OCI-LY3 (cell line): ENCODE results near the gene ZC3H13.

ENCODE experiments used
- H2AFZ ChIP-seq: fragments of 200-600, 300-600 bp; shearing (Covaris generic); 2 replicates; pipeline ENCODE4 v1.6.0; 2014; ENCODE audit warnings: antibody characterized with exemption, low read depth, low read length
- H3K27ac ChIP-seq: fragments of 200-600, 300-600 bp; sonication (generic); 2 replicates; pipeline ENCODE4 v1.5.1; 2014; ENCODE audit warnings: mild to moderate bottlenecking, low read length, moderate library complexity, mixed read lengths
- H3K27me3 ChIP-seq: fragments of 200-600, 300-600 bp; sonication (generic); 2 replicates; pipeline ENCODE4 v1.6.1; 2014; ENCODE audit warnings: low read depth, low read length, mixed read lengths
- H3K36me3 ChIP-seq: fragments of 200-600, 300-600 bp; sonication (generic); replicated peaks from 2 replicates; pipeline ENCODE3; 2014; ENCODE audit warnings: low read depth, low read length, mixed read lengths
- H3K4me1 ChIP-seq: fragments of 300-600, 200-600 bp; sonication (generic); 2 replicates; pipeline ENCODE4 v1.6.1; 2014; ENCODE audit warnings: low read length, mixed read lengths
- H3K4me2 ChIP-seq: fragments of 200-600, 300-600 bp; sonication (generic); 2 replicates; pipeline ENCODE4 v1.6.1; 2014; ENCODE audit warnings: low read length, mixed read lengths
- H3K4me3 ChIP-seq: fragments of 300-600, 200-600 bp; sonication (generic); 2 replicates; pipeline ENCODE4 v1.5.1; 2014; ENCODE audit warnings: antibody characterized with exemption, mild to moderate bottlenecking, low read length, moderate library complexity
- H3K79me2 ChIP-seq: fragments of 300-600, 200-600 bp; shearing (Covaris generic); 2 replicates; pipeline ENCODE4 v1.6.1; 2014; ENCODE audit warnings: mild to moderate bottlenecking, low read length, mixed read lengths
- H3K9ac ChIP-seq: fragments of 300-600, 200-600 bp; shearing (Covaris generic); 2 replicates; pipeline ENCODE4 v1.6.0; 2014; ENCODE audit warnings: mild to moderate bottlenecking, low read length, moderate library complexity
- H3K9me3 ChIP-seq: fragments of 200-600, 300-600 bp; shearing (Covaris generic); 2 replicates; pipeline ENCODE4 v1.6.1; 2014; ENCODE audit warnings: low read length, mixed read lengths; ENCODE audit not compliant: insufficient read depth
- H4K20me1 ChIP-seq: fragments of 200-600, 300-600 bp; sonication (generic); 2 replicates; pipeline ENCODE4 v1.6.1; 2016; ENCODE audit warnings: low read length, mixed read lengths; ENCODE audit not compliant: insufficient read depth
- CTCF ChIP-seq: fragments of 200-600, 300-600 bp; sonication (generic); IDR thresholded peaks from 2 replicates; pipeline ENCODE4 v1.5.1; 2014; ENCODE audit warnings: antibody characterized with exemption, low read length, low read depth
- EZH2phosphoT487 ChIP-seq: fragments of 200-600 bp; shearing (Covaris generic); IDR thresholded peaks from 2 replicates; pipeline ENCODE4 v1.6.1; 2018; ENCODE audit warnings: antibody characterized with exemption, mixed run types, low read depth

ZC3H13 gene

GRCh38 chr13:46043647-46044046 is 8.9 kb downstream of the ZC3H13 start:
- Histone ChIP-seq H3K4me1 (peaks cover 9% of the 10 kb centered on the region; the same call in 1 of the 2 replicates), H3K27me3 (no peaks in the 10 kb centered on the region), H2AFZ (no peak overlapping the region), H3K79me2 (peaks cover 55% of the 10 kb centered on the region), H3K36me3 (peaks cover 26% of the 10 kb centered on the region), H3K9me3 (no peaks in the 10 kb centered on the region), H3K9ac (no peak overlapping the region), H4K20me1 (peaks cover 7% of the 10 kb centered on the region; the same call in 1 of the 2 replicates), H3K4me2 (no peak overlapping the region), H3K27ac (no peak overlapping the region), H3K4me3 (no peak overlapping the region)
- TF ChIP-seq EZH2phosphoT487, result no peak
- no peak for TF ChIP-seq CTCF

GRCh38 chr13:46041419-46041839 is 11.1 kb downstream of the ZC3H13 start:
- Histone ChIP-seq H3K9ac (no peak overlapping the region), H4K20me1 (no peaks in the 10 kb centered on the region; the same call in 1 of the 2 replicates), H3K9me3 (no peaks in the 10 kb centered on the region), H3K4me3 (no peak overlapping the region), H3K27me3 (no peaks in the 10 kb centered on the region), H3K27ac (no peak overlapping the region), H3K36me3 (peaks cover 35% of the 10 kb centered on the region), H2AFZ (no peak overlapping the region), H3K4me2 (no peak overlapping the region), H3K4me1 (peaks cover 9% of the 10 kb centered on the region; the same call in 1 of the 2 replicates), H3K79me2 (peaks cover 35% of the 10 kb centered on the region)
- TF ChIP-seq CTCF (no peak), EZH2phosphoT487 (no peak)

GRCh38 chr13:46040763-46041162 is 11.8 kb downstream of the ZC3H13 start:
- Histone ChIP-seq H3K27ac (no peak overlapping the region), H3K27me3 (no peaks in the 10 kb centered on the region), H3K36me3 (peaks cover 40% of the 10 kb centered on the region), H3K79me2 (peaks cover 31% of the 10 kb centered on the region), H2AFZ (no peak overlapping the region), H3K9me3 (no peaks in the 10 kb centered on the region), H3K4me3 (no peak overlapping the region), H3K4me1 (peaks cover 9% of the 10 kb centered on the region; the same call in 1 of the 2 replicates), H4K20me1 (no peaks in the 10 kb centered on the region; the same call in 1 of the 2 replicates), H3K4me2 (no peak overlapping the region), H3K9ac (no peak overlapping the region)
- TF ChIP-seq CTCF (no peak), EZH2phosphoT487 (no peak)

- Histone ChIP-seq H3K27ac (no peak overlapping the region), H3K9me3 (no peaks in the 10 kb centered on the region), H3K36me3 (peaks cover 46% of the 10 kb centered on the region), H3K4me3 (no peak overlapping the region), H3K4me2 (no peak overlapping the region), H3K79me2 (peaks cover 20% of the 10 kb centered on the region; the same call in 1 of the 2 replicates), H3K9ac (no peak overlapping the region), H3K27me3 (no peaks in the 10 kb centered on the region), H3K4me1 (peaks cover 9% of the 10 kb centered on the region; the same call in 1 of the 2 replicates), H2AFZ (no peak overlapping the region), H4K20me1 (peaks cover 3% of the 10 kb centered on the region; the same call in 1 of the 2 replicates)
- TF ChIP-seq EZH2phosphoT487 (no peak), CTCF (no peak)
Observed at GRCh38 chr13:46039411-46040182, 12.9 kb downstream of the ZC3H13 start.
